Activated CD8-positive, alpha-beta memory T cell treated with anti-CD3 and anti-CD28 coated beads, Interleukin-2, amount 10 ng/mL, durations not matched to agents 7 days and 5 days (primary cell): ENCODE measurements around the gene WDR53. TPM values are rescaled to one million over a fixed set of nuclear protein-coding genes. Genes with fewer than 3 reads are reported as not detected.
A peak's percentile ranks its signal among the peaks of the same experiment; 100 is the strongest.
"Not testable (repeated sequence)": the region's sequence is repeated elsewhere in the genome, so short reads cannot be mapped to it uniquely, and the experiment has no call there.

Source experiments
- ATAC-seq: fragments of 150-1000 bp; cut with Tn5 transposase; one replicate; pipeline ENCODE4 v1.10.0; 2021; ENCODE audit warnings: moderate library complexity
- CTCF ChIA-PET: fragments of 350-600 bp; sonication (Branson Sonifier 250); formaldehyde crosslinking; loops from one replicate; lab custom pipeline; 2021; ENCODE audit warnings: antibody characterized with exemption; lab: Charles Lee
- DNase-seq: peaks from one replicate; pipeline ENCODE4 v3.0.0-alpha.2; 2020
- H3K27ac Mint-ChIP-seq: one replicate; pipeline ENCODE4 v1.8.0; 2021; ENCODE audit warnings: mild to moderate bottlenecking, mixed read lengths
- H3K27me3 Mint-ChIP-seq: one replicate; pipeline ENCODE4 v1.8.0; 2021; ENCODE audit warnings: mixed read lengths
- H3K36me3 Mint-ChIP-seq: one replicate; pipeline ENCODE4 v1.8.0; 2021; ENCODE audit warnings: mild to moderate bottlenecking, mixed read lengths
- H3K4me1 Mint-ChIP-seq: one replicate; pipeline ENCODE4 v1.8.0; 2021; ENCODE audit warnings: mixed read lengths
- H3K4me3 Mint-ChIP-seq: one replicate; pipeline ENCODE4 v1.8.0; 2021; ENCODE audit warnings: mild to moderate bottlenecking, moderate library complexity, mixed read lengths
- H3K9me3 Mint-ChIP-seq: one replicate; pipeline ENCODE4 v1.8.0; 2022; ENCODE audit warnings: low read depth, mixed read lengths
- total RNA-seq, 2 experiments: library from RNA; stranded (reverse); gene quantifications; one replicate each; pipeline ENCODE4 v1.2.3, GENCODE V29; 2021

Gene WDR53
- 10 to 100 TPM; 22.2 to 23.1 TPM for total RNA-seq

DNA sequence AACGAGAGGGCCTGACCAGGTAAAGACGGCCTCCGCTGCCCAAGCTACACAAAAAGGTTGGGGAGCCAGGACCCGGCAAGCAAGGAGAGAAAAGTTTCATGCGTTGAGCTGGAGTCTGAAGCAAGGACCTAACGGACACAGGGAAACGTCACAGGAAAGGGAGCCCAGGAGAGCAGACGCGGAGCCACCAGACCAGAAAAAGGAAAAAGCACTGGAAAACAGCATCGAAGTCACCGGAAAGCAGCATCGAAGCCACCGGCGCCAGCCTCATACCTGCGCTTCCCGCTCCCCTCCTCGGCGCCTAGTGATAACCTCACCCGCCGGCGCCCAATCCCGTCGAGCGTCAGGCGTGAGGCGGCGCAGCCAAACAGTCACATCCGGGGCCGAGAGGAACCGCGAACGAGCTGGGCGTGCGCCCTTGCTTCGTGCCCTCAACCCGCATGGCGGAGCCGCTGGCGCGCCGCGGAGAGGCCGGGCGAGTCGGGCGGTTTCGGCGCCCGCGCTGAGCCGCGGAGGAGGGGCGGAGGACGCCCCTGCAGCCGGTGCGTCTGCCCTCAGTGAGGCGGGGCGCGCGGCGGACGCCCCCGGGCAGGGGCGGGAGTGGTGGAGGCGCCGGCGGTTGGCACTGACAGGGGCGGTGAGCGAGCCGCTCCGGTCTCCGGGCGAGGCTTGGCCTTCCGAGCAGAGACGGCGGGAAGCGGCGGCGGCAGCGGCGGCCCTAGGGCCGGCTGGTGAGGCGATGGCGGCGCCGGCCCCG, at the start of gene WDR53, which contains the start of gene FBXO45:
Gene WDR53, minus strand, starts transcription at position 309 of the 757 bp plus-strand sequence. CDS start 7,079 bp downstream, outside the sequence.
Gene FBXO45, plus strand, starts transcription at position 415 of the 757 bp plus-strand sequence. Its CDS starts 325 bp downstream, at position 740.
- peak; percentile 97 for DNase-seq
- Mint-ChIP-seq H3K27ac (peak within 1 kb of the TSS; percentile 98), H3K9me3 (no peaks in the 10 kb centered on the region), H3K36me3 (peaks cover 13% of the 10 kb centered on the region), H3K4me1 (peaks cover 50% of the 10 kb centered on the region), H3K4me3 (peak within 1 kb of the TSS; percentile 86), H3K27me3 (no peaks in the 10 kb centered on the region)
- peak; percentile 96 for ATAC-seq
- CTCF ChIA-PET = interaction anchor here (0.9 to 3.3 kb wide), 14 partner anchors 8 to 374 kb away, joined by 3 to 16 read pairs (median 4); partner anchors contain the start of genes NCBP2, RNF168 and SENP5

DNA sequence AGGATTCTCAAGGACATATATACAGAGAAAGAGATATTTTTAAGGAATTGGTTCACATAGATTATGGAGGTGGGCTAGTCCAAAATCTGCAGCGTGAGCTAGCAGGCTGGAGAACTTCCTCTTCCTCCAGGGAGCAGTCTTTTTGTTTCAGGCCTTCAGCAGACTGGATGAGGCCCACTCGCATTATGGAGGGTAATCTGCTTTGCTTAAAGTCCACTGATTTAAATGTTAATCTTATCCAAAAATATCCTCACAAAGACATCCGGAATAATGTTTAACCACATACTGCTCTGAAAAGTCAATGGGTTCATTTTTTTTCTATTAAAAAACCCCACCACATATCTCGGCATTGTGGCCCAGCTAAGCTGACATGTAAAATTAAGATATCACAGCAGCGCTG, 48.9 kb upstream of the WDR53 start:
- no peaks in the 10 kb centered on the region for H3K9me3 Mint-ChIP-seq
- no peak for ATAC-seq
- DNase-seq = no peak
- H3K27me3 Mint-ChIP-seq = peaks cover 3% of the 10 kb centered on the region
- H3K36me3 Mint-ChIP-seq = peaks cover 5% of the 10 kb centered on the region
- H3K4me3 Mint-ChIP-seq = no peak overlapping the region
- CTCF ChIA-PET = interaction anchor here (1.2 to 1.7 kb wide), 2 partner anchors 8 to 67 kb away, joined by 4 to 9 read pairs; no protein-coding TSS in a partner anchor
- peaks cover 35% of the 10 kb centered on the region for H3K4me1 Mint-ChIP-seq
- no peak overlapping the region for H3K27ac Mint-ChIP-seq

DNA sequence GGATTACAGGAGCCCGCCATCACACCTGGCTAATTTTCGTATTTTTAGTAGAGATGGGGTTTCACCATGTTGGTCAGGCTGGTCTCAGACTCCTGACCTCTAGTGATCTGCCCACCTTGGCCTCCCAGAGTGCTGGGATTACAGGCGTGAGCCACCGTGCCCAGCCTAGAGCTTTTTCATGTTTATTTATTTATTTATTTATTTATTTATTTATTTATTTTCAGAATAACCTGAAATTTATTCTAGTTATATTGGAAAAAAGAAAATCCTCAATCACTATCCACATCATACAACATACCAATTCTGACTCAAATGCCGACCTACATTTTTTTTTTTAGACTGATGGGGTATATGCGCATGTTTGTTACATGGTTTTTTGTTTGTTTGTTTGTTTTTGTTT, 46.9 kb upstream of the WDR53 start:
- not testable (repeated sequence) for H3K27me3 Mint-ChIP-seq, ATAC-seq

DNA sequence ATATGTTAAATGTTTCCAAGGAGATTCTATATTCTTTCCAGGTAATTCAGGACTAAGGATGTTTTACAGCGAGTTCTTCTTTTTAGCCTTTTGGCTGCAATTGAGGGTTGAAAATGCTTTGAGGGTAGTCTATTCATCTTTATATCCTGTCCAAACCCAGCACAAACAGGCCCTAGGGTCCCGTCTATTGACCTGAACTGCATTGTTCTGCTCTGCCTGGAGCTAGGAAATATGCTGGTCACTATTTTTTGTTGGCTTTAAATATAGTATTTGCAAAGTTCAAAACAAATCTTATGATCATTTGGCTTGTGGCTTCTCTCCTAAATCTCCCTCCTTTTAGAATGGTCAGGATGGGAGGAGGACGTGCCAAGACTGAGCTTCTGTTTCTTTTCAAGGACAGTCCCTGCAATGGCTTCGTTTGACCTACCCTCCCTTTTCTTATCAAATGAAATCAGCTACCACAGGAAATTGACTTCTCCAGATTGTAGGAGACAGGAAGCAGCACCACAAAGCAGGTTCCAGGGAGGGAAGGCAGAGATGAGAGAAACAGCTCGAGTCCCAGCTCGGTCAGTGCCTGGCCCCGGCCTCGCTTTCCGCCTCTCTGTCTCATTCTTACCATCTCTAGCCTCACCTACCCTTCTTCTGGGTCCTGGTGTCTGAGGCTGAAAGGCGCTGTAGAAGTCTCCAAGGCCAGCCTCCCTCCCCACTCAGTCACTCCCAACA, 43.6 kb upstream of the WDR53 start:
- Mint-ChIP-seq H3K27me3 (no peaks in the 10 kb centered on the region), H3K27ac (peak overlapping the region; percentile 83), H3K9me3 (no peaks in the 10 kb centered on the region), H3K36me3 (peaks cover 1% of the 10 kb centered on the region), H3K4me1 (peaks cover 39% of the 10 kb centered on the region), H3K4me3 (no peak overlapping the region)
- CTCF ChIA-PET = interaction anchor here (1.1 to 11.2 kb wide), 6 partner anchors 10 to 90 kb away, joined by 3 to 219 read pairs (median 46); partner anchors contain the start of gene NRROS
- peak; percentile 13 for ATAC-seq
- no peak for DNase-seq

More for the DNA sequence above, 46.9 kb upstream of the WDR53 start:
- peaks cover 38% of the 10 kb centered on the region for H3K4me1 Mint-ChIP-seq
- not testable (repeated sequence) for H3K4me3 Mint-ChIP-seq, DNase-seq, H3K36me3 Mint-ChIP-seq, H3K9me3 Mint-ChIP-seq, H3K27ac Mint-ChIP-seq
- CTCF ChIA-PET = interaction anchor here (1.2 to 8.2 kb wide), 2 partner anchors 17 to 70 kb away, joined by 4 to 113 read pairs; no protein-coding TSS in a partner anchor

DNA sequence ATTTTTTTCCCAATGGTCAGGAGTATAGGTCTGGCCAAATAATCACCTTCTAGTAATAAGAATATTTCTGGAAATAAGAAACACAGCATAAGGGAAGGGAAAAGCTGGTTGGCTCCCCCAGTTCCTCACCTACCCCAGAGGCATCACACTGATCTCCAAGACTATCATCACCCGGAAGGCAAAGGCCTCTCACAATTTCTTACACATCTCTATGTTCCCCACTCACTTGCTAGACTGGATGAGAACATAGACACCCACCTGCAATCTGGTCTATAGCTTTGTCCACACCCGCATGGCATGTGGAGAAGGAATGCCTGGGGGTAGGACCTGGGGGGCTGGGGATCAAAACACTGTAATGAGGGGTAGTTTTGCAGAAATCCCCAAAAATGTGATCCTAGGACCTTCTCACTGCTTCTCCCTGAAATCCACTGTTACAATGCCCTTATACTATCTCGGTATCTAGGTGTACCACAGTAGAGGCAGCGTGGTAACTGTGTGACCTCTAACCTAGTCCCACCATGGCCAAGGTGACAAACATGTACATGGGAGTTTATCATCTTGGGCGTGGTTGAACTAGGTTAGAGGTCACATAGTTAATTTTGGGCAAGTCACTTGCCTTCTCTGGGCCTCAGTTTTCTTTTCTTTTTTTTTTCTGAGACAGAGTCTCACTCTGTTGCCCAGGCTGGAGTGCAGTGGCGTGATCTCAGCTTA, 41.6 kb upstream of the WDR53 start:
- peak; percentile 56 for ATAC-seq
- CTCF ChIA-PET = interaction anchor here (0.5 to 11.2 kb wide), 35 partner anchors 8 to 360 kb away, joined by 3 to 219 read pairs (median 4); partner anchors contain the start of genes CEP19, FBXO45, NCBP2 and NRROS
- peak overlapping the region; percentile 87 for H3K27ac Mint-ChIP-seq
- no peaks in the 10 kb centered on the region for H3K9me3 Mint-ChIP-seq
- peak overlapping the region; percentile 51 for H3K4me3 Mint-ChIP-seq
- peaks cover 41% of the 10 kb centered on the region for H3K4me1 Mint-ChIP-seq
- H3K36me3 Mint-ChIP-seq = peaks cover 1% of the 10 kb centered on the region
- H3K27me3 Mint-ChIP-seq = no peaks in the 10 kb centered on the region
- DNase-seq = peak; percentile 68

DNA sequence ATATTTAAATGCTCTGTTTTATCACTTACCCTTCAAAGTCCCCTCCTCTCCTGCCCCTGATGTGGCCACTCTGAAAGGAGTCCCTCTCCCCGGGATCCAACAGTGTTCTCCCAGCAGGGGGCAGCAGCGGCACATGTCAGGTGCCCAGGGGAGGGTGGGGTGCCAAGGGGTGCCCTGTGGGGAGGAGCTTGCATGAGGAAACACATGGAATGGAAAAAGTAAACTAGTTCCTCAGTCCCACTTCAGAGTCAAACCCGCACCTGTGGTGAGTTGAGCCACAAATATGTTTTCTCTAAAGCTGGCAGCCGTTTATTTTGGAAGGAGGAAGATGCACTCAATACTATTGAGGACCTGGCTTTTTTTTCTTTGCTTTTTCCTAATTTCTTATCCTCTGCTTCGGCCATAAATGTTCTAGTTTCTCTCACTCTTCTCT, 41.0 kb upstream of the WDR53 start:
- Mint-ChIP-seq H3K9me3 (no peaks in the 10 kb centered on the region), H3K27ac (peak overlapping the region; percentile 87), H3K36me3 (peaks cover 1% of the 10 kb centered on the region), H3K27me3 (no peaks in the 10 kb centered on the region), H3K4me1 (peaks cover 45% of the 10 kb centered on the region), H3K4me3 (peak overlapping the region; percentile 51)
- ATAC-seq (peak; percentile 93), DNase-seq (peak; percentile 97)
- CTCF ChIA-PET = interaction anchor here (0.5 to 11.2 kb wide), 34 partner anchors 8 to 361 kb away, joined by 3 to 219 read pairs (median 4); partner anchors contain the start of genes CEP19, FBXO45, NCBP2 and NRROS

DNA sequence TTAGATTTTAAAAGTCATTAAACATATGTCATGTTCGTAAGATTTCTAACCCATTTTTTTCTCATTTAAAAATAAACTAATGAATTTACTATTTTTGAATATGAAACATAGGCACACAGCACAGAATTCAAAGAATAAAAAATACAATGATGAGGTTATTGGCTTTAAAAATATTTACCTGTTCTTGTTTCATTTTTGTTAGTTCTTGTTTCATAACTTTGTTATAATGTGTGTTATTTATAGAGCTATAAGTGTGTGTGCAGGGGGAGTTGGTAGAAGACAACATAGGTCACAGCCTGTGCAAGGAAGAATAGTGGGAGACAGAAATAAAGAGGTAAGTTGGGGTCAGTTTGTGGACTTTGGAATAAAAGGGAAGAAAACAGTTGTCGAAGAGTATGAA, 40.3 kb upstream of the WDR53 start:
- CTCF ChIA-PET = interaction anchor here (0.6 to 11.2 kb wide), 24 partner anchors 9 to 533 kb away, joined by 3 to 219 read pairs (median 6); partner anchors contain the start of genes CEP19, FBXO45, NRROS and PIGX
- Mint-ChIP-seq H3K4me1 (peaks cover 43% of the 10 kb centered on the region), H3K9me3 (no peaks in the 10 kb centered on the region), H3K27ac (no peak overlapping the region), H3K4me3 (no peak overlapping the region), H3K27me3 (no peaks in the 10 kb centered on the region), H3K36me3 (peaks cover 1% of the 10 kb centered on the region)
- DNase-seq = no peak
- ATAC-seq = no peak

DNA sequence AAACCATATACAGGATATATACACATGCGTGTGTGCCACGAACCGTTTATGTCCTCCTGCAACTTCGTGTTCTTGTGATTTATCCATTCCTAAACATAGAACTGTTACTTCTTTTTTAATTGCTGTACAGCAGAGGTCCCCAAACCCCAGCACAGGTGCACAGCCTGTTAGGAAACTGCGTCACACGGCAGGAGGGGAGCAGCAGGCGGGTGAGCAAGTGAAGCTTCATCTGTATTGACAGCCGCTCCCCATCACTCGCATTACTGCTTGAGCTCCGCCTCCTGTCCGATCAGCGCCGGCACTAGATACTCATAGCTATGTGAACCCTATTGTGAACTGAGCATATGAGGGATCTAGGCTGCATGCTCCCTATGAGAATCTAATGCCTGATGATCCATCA, 36.2 kb upstream of the WDR53 start:
- ATAC-seq (peak; percentile 43), DNase-seq (peak; percentile 76)
- Mint-ChIP-seq H3K27ac (no peak overlapping the region), H3K36me3 (peaks cover 1% of the 10 kb centered on the region), H3K4me1 (peaks cover 15% of the 10 kb centered on the region), H3K27me3 (peaks cover 3% of the 10 kb centered on the region), H3K9me3 (no peaks in the 10 kb centered on the region), H3K4me3 (peak overlapping the region; percentile 1)
- CTCF ChIA-PET = interaction anchor here (1.0 to 11.2 kb wide), 5 partner anchors 8 to 365 kb away, joined by 3 to 219 read pairs (median 7); no protein-coding TSS in a partner anchor

DNA sequence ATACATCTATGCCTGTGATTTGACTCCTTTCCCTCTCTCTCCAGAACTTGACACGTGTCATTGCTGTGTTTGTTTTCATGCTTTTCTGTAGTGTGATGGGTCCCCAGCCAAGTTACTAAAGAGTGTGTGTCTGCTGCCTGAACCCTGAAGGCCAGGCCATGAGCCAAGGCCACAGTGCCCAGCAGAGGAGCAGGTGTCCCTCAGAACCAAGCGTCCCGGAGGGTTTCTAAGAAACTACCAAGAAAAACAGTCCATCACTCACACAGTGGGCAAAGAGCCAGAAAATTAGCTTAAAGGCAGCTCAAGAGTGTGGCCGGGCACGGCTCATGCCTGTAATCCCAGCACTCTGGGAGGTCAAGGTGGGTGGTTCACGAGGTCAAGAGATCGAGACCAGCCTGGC, 35.3 kb upstream of the WDR53 start:
- CTCF ChIA-PET = interaction anchor here (0.6 to 11.2 kb wide), 6 partner anchors 10 to 366 kb away, joined by 3 to 219 read pairs (median 6); no protein-coding TSS in a partner anchor
- Mint-ChIP-seq H3K27ac (no peak overlapping the region), H3K4me3 (no peak overlapping the region), H3K36me3 (no peaks in the 10 kb centered on the region), H3K4me1 (peaks cover 7% of the 10 kb centered on the region), H3K9me3 (no peaks in the 10 kb centered on the region), H3K27me3 (peaks cover 3% of the 10 kb centered on the region)
- DNase-seq = no peak
- no peak for ATAC-seq

DNA sequence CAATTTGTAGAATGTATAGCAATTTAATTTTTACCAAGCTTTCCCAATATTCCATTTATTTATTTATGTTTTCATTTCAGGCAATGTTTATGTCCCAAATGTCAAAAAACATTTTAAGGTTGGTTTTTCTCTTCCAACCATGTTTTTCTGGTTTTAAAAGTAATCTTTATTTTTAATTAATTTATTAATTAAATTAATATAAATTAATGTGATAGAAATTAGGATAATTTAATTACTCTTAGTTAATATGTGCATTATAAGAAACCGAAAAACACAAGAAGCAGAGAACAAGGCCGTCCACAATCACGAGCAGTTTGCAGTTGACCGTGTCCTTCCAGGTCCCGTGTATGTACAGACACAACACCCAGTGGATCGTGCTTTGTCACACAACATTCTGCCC, 34.3 kb upstream of the WDR53 start:
- no peak for ATAC-seq
- no peaks in the 10 kb centered on the region for H3K9me3 Mint-ChIP-seq
- CTCF ChIA-PET = interaction anchor here (0.8 to 11.2 kb wide), 4 partner anchors 9 to 85 kb away, joined by 3 to 219 read pairs (median 6); no protein-coding TSS in a partner anchor

DNA sequence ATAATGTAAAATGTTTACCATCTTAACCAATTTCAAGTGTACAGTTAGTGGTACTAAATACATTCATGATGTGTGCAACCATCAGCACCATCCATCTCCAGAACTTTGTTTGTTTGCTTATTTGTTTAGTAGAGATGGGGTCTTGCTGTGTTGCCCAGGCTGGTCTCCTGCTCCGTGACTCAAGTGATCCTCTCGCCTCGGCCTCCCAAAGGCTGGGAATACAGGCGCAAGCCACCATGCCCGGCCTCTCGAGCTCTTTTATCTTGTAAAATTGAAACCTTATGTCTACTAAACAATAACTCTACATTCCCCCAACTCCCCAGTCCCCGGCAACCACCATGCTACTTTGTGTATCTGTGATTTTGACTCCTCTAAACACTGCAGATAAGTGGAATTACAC, 32.0 kb upstream of the WDR53 start:
- peak; percentile 36 for DNase-seq
- H3K27me3 Mint-ChIP-seq = peaks cover 24% of the 10 kb centered on the region
- H3K9me3 Mint-ChIP-seq = no peaks in the 10 kb centered on the region
- no peak for ATAC-seq
- no peak overlapping the region for H3K27ac Mint-ChIP-seq
- peaks cover 21% of the 10 kb centered on the region for H3K4me1 Mint-ChIP-seq
- CTCF ChIA-PET = no interaction called here
- H3K36me3 Mint-ChIP-seq = no peaks in the 10 kb centered on the region
- H3K4me3 Mint-ChIP-seq = no peak overlapping the region

More for the DNA sequence above, 34.3 kb upstream of the WDR53 start:
- Mint-ChIP-seq H3K27me3 (peaks cover 7% of the 10 kb centered on the region), H3K36me3 (no peaks in the 10 kb centered on the region), H3K4me1 (peaks cover 17% of the 10 kb centered on the region), H3K4me3 (no peak overlapping the region), H3K27ac (no peak overlapping the region)
- no peak for DNase-seq

DNA sequence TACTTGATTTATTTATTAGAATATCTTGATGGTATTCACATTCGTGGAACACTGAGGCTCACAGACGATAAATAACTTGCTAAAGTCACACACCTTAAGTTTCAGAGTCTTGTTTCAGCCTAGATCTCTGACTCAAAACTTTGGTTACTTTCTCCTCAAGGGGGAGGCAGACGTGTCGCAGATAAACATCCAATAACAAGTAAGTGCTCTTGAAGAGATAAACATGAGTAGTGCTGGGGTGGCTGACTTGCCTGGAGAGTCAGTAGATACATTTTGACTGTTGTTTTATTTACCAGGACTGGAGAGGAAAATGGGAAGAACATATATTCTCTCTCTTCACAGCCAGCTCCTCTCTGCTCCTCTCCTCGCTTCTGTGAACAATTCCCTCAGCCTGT, 31.4 kb upstream of the WDR53 start:
- ATAC-seq (no peak), DNase-seq (peak; percentile 11)
- Mint-ChIP-seq H3K4me3 (no peak overlapping the region), H3K36me3 (no peaks in the 10 kb centered on the region), H3K9me3 (no peaks in the 10 kb centered on the region), H3K27me3 (peaks cover 24% of the 10 kb centered on the region), H3K27ac (no peak overlapping the region), H3K4me1 (peaks cover 18% of the 10 kb centered on the region)
- CTCF ChIA-PET = no interaction called here
